ENCODE results near the gene P2RX6. TPM values are rescaled to one million over a fixed set of nuclear protein-coding genes. Genes with fewer than 3 reads are reported as not detected.
A peak's percentile ranks its signal among the peaks of the same experiment; 100 is the strongest.

Gene P2RX6
- total and polyA plus RNA-seq, 9 of the 15 experiments (the other 6 are each of a cell fraction or from before 2014, with no cell fraction given): 0.01 to 3.9 (median 1.5) TPM; not detected in 1

GRCh38 chr22:21073023-21073422 is 58.1 kb downstream of the P2RX6 start:
- no peaks in the 10 kb centered on the region for H4K20me1 ChIP-seq (replicated peaks; ENCODE audit: control insufficient read depth, insufficient read depth, low read length)
- H3K4me3 ChIP-seq: no peak overlapping the region
- H3K9ac ChIP-seq (ENCODE audit: insufficient read depth in 1 of 2, low read depth in 2 of 2, low read length in 2 of 2): no peak overlapping the region
- FAIRE-seq (no peak), DNase-seq (ENCODE audit: extremely low read depth in 1 of 4, low spot score in 3 of 4) (no peak), ATAC-seq (no peak)
- no peaks in the 10 kb centered on the region for H3K79me2 ChIP-seq (ENCODE audit: control insufficient read depth, insufficient read depth, low read length)
- CTCF ChIA-PET (ENCODE audit: low intra/inter-chr PET ratio): no interaction called here
- POLR2A ChIA-PET: interaction anchor here (0.7 to 4.1 kb wide), 3 partner anchors 8 to 29 kb away, joined by 3 to 51 read pairs (median 5); no protein-coding TSS in a partner anchor
- peaks cover 5% of the 10 kb centered on the region for H3K9me3 ChIP-seq (replicated peaks; ENCODE audit: control insufficient read depth, insufficient read depth, low read depth, low read length)
- H3K4me2 ChIP-seq (ENCODE audit: insufficient read depth, low read length): no peak overlapping the region
- H3K36me3 ChIP-seq (ENCODE audit: control insufficient read depth, insufficient read depth, low read length): no peaks in the 10 kb centered on the region
- TF ChIP-seq TGIF2 (CRISPR knock-in tag; IDR thresholded peaks at IDR 0.05) (no peak), MTF1 (CRISPR knock-in tag; IDR thresholded peaks at IDR 0.05; ENCODE audit: borderline replicate concordance) (0 out of 2 replicates have a peak, but pooled peaks have one; percentile 47), RREB1 (CRISPR knock-in tag; IDR thresholded peaks at IDR 0.05) (0 out of 2 replicates have a peak, but pooled peaks have one; percentile 52), ZNF583 (CRISPR knock-in tag; IDR thresholded peaks at IDR 0.05) (0 out of 2 replicates have a peak, but pooled peaks have one; percentile 16), SIX5 (IDR thresholded peaks at IDR 0.05; ENCODE audit: borderline replicate concordance in 1 of 2, insufficient read depth in 1 of 2, low read depth in 1 of 2, low read length in 2 of 2) (0 out of 4 replicates have a peak, but pooled peaks of 1 of the 2 experiments have one; percentile 12), STAG1 (CRISPR knock-in tag; IDR thresholded peaks at IDR 0.05; ENCODE audit: borderline replicate concordance) (peak; percentile 2; the same call in 1 of the 2 replicates), SNRNP70 (optimal IDR thresholded peaks at IDR 0.05; ENCODE audit: low read depth, low read length) (peak; percentile 19), NFATC3 (IDR thresholded peaks at IDR 0.05) (no peak), SREBF1 (IDR thresholded peaks at IDR 0.05; ENCODE audit: borderline replicate concordance, low read depth, low read length) (0 out of 2 replicates have a peak, but pooled peaks have one; percentile 25), EGR1 (conservative IDR thresholded peaks at IDR 0.05) (0 out of 2 replicates have a peak, but pooled peaks have one; percentile 9), IRF2 (CRISPR knock-in tag; IDR thresholded peaks at IDR 0.05) (0 out of 2 replicates have a peak, but pooled peaks have one; percentile 76)
- in situ Hi-C loops (cut with MboI): no loop called here
- peaks cover 59 to 73% of the 10 kb centered on the region in 2 experiments for H3K27me3 ChIP-seq (ENCODE audit: control insufficient read depth in 2 of 2, insufficient read depth in 2 of 2, low read length in 2 of 2)
- intact Hi-C loops (cut with micrococcal nuclease): loop anchor here (5.0 kb wide), 1 partner anchor 186 kb away; no protein-coding TSS in a partner anchor
- BruUV-seq (replicated peaks): no TSS peak
- H3K27ac ChIP-seq (ENCODE audit: extremely low read depth, low read depth, low read length): no peak overlapping the region
- peaks cover 0 to 12% of the 10 kb centered on the region in 2 experiments; a peak in 2 of 5 replicates for H3K4me1 ChIP-seq (replicated peaks in 1 of 2; ENCODE audit: control insufficient read depth in 2 of 2, insufficient read depth in 2 of 2, low read length in 2 of 2)
- no peak overlapping the region for H2AFZ ChIP-seq (ENCODE audit: low read depth, low read length)
- WGBS (ENCODE audit: insufficient coverage, low coverage, missing lambda C conversion rate): 2% methylated on average over 3 of the region's 3 CpGs
- H3K9me1 ChIP-seq (ENCODE audit: control insufficient read depth, insufficient read depth, low read length): no peaks in the 10 kb centered on the region

Data from K562 (cell line).